OCI-LY3 (cell line): ENCODE data around the gene NACC1.

Experiments used
- H2AFZ ChIP-seq: fragments of 200-600, 300-600 bp; shearing (Covaris generic); 2 replicates; pipeline ENCODE4 v1.6.0; 2014; ENCODE audit warnings: antibody characterized with exemption, low read depth, low read length
- H3K27ac ChIP-seq: fragments of 200-600, 300-600 bp; sonication (generic); 2 replicates; pipeline ENCODE4 v1.5.1; 2014; ENCODE audit warnings: mild to moderate bottlenecking, low read length, moderate library complexity, mixed read lengths
- H3K27me3 ChIP-seq: fragments of 200-600, 300-600 bp; sonication (generic); 2 replicates; pipeline ENCODE4 v1.6.1; 2014; ENCODE audit warnings: low read depth, low read length, mixed read lengths
- H3K36me3 ChIP-seq: fragments of 200-600, 300-600 bp; sonication (generic); replicated peaks from 2 replicates; pipeline ENCODE3; 2014; ENCODE audit warnings: low read depth, low read length, mixed read lengths
- H3K4me1 ChIP-seq: fragments of 300-600, 200-600 bp; sonication (generic); 2 replicates; pipeline ENCODE4 v1.6.1; 2014; ENCODE audit warnings: low read length, mixed read lengths
- H3K4me2 ChIP-seq: fragments of 200-600, 300-600 bp; sonication (generic); 2 replicates; pipeline ENCODE4 v1.6.1; 2014; ENCODE audit warnings: low read length, mixed read lengths
- H3K4me3 ChIP-seq: fragments of 300-600, 200-600 bp; sonication (generic); 2 replicates; pipeline ENCODE4 v1.5.1; 2014; ENCODE audit warnings: antibody characterized with exemption, mild to moderate bottlenecking, low read length, moderate library complexity
- H3K79me2 ChIP-seq: fragments of 300-600, 200-600 bp; shearing (Covaris generic); 2 replicates; pipeline ENCODE4 v1.6.1; 2014; ENCODE audit warnings: mild to moderate bottlenecking, low read length, mixed read lengths
- H3K9ac ChIP-seq: fragments of 300-600, 200-600 bp; shearing (Covaris generic); 2 replicates; pipeline ENCODE4 v1.6.0; 2014; ENCODE audit warnings: mild to moderate bottlenecking, low read length, moderate library complexity
- H3K9me3 ChIP-seq: fragments of 200-600, 300-600 bp; shearing (Covaris generic); 2 replicates; pipeline ENCODE4 v1.6.1; 2014; ENCODE audit warnings: low read length, mixed read lengths; ENCODE audit not compliant: insufficient read depth
- H4K20me1 ChIP-seq: fragments of 200-600, 300-600 bp; sonication (generic); 2 replicates; pipeline ENCODE4 v1.6.1; 2016; ENCODE audit warnings: low read length, mixed read lengths; ENCODE audit not compliant: insufficient read depth
- EZH2phosphoT487 ChIP-seq: fragments of 200-600 bp; shearing (Covaris generic); IDR thresholded peaks from 2 replicates; pipeline ENCODE4 v1.6.1; 2018; ENCODE audit warnings: antibody characterized with exemption, mixed run types, low read depth
- TF ChIP-seq, protein P1 (sequence below): fragments of 200-600, 300-600 bp; sonication (generic); IDR thresholded peaks from 2 replicates; pipeline ENCODE4 v1.5.1; 2014; ENCODE audit warnings: antibody characterized with exemption, low read length, low read depth

Gene NACC1

DNA sequence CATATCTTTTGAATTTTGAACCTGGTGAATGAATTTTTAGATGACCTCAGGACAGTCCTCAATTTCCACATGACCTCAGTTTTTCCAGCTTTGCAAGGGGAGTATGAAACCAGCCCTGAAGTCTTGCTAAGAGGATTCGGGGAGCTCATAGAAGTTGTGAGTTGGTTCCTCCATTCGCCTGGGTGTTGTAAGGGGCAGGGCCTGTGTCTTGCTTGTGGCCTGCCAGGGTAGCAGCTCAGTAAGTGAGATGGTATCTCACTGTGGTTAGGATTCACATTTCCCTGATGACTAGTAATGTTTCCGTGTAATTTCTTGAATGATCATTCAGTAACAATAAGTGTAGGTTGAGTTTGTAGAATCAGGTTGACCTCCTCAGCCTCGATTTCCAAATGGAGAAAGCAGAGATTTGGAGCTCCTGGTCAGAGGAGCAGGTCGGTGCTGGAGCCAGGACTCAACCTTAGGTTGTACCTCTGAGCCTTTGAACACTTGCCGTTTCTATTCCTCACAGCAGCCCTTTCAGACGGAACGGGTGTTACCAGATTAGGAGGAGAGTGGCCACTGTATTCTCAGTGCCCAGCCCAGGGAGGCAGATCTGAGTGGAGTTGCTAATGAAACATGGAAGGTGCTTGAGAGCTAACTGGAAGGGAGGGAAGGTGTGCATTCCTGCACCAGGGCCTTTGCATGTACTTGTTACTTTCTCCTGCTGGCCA lies 14.6 kb downstream of the NACC1 start:
- Histone ChIP-seq H4K20me1 (peaks cover 60% of the 10 kb centered on the region), H3K4me2 (no peak overlapping the region), H3K9ac (no peak overlapping the region), H3K36me3 (peaks cover 23% of the 10 kb centered on the region), H3K9me3 (no peaks in the 10 kb centered on the region), H3K4me3 (no peak overlapping the region), H2AFZ (no peak overlapping the region), H3K79me2 (peaks cover 73% of the 10 kb centered on the region), H3K27me3 (no peaks in the 10 kb centered on the region), H3K27ac (no peak overlapping the region), H3K4me1 (no peaks in the 10 kb centered on the region)
- TF ChIP-seq EZH2phosphoT487: no peak
- TF ChIP-seq, protein P1, sequence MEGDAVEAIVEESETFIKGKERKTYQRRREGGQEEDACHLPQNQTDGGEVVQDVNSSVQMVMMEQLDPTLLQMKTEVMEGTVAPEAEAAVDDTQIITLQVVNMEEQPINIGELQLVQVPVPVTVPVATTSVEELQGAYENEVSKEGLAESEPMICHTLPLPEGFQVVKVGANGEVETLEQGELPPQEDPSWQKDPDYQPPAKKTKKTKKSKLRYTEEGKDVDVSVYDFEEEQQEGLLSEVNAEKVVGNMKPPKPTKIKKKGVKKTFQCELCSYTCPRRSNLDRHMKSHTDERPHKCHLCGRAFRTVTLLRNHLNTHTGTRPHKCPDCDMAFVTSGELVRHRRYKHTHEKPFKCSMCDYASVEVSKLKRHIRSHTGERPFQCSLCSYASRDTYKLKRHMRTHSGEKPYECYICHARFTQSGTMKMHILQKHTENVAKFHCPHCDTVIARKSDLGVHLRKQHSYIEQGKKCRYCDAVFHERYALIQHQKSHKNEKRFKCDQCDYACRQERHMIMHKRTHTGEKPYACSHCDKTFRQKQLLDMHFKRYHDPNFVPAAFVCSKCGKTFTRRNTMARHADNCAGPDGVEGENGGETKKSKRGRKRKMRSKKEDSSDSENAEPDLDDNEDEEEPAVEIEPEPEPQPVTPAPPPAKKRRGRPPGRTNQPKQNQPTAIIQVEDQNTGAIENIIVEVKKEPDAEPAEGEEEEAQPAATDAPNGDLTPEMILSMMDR: no peak

DNA sequence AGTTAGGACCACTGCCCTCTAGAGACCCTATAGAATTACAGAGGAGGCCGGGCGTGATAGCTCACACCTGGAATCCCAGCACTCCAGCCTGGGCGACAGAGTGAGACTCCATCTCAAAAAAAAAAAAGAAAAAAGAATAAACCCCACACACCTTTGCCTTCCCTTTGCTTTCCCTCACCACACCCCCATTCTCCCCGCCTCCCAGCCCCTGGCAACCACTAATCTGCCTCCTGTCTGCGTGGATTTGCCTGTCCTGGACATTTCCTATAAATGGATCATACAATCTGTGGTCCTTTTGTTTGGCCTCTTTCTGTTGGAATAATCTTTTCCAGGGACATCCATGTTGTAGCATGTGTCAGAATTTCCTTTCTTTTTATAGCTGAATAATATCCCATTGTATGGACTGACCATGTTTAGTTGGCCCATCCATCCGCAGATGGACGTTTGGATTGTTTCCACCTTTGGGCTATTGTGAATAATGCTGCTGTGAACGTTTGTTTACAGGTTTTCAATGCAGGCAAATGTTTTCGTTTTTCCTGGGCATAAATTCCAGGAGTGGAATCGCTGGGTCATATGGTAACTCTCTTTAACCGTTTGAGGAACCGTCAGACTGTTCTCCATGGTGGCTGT lies 15.3 kb downstream of the NACC1 start:
- Histone ChIP-seq H3K9ac (no peak overlapping the region), H3K4me2 (no peak overlapping the region), H3K27me3 (no peaks in the 10 kb centered on the region), H3K4me3 (no peak overlapping the region), H3K27ac (no peak overlapping the region), H4K20me1 (peaks cover 53% of the 10 kb centered on the region), H3K79me2 (peaks cover 66% of the 10 kb centered on the region), H3K36me3 (peaks cover 30% of the 10 kb centered on the region), H3K4me1 (no peaks in the 10 kb centered on the region), H3K9me3 (no peaks in the 10 kb centered on the region), H2AFZ (no peak overlapping the region)
- TF ChIP-seq, protein P1: no peak
- TF ChIP-seq EZH2phosphoT487: no peak

DNA sequence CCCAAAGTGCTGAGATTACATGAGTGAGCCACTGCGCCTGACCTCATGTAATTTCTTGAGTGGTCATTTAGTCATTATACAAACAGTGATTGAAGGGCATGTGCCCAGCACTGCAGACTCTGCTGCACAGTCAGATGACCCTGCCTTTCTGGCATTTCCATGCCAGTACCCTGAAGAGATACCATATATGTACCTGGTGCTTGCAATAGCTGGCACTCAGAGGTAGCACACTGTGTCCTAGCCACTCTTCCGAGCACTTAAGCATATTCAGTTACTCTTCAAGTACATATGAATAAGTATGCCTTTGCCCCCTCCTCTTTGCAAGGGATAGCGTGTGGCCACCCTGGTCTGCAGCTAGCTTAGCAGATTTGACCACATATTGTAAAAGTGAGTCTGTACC lies 16.6 kb downstream of the NACC1 start:
- H3K36me3 ChIP-seq: peaks cover 36% of the 10 kb centered on the region
- H3K4me3 ChIP-seq: no peak overlapping the region
- H3K27me3 ChIP-seq: no peaks in the 10 kb centered on the region
- H4K20me1 ChIP-seq: peaks cover 41% of the 10 kb centered on the region
- no peak for TF ChIP-seq EZH2phosphoT487
- TF ChIP-seq, protein P1: no peak
- H3K79me2 ChIP-seq: peaks cover 53% of the 10 kb centered on the region
- H3K27ac ChIP-seq: no peak overlapping the region
- no peak overlapping the region for H2AFZ ChIP-seq
- no peak overlapping the region for H3K9ac ChIP-seq
- no peaks in the 10 kb centered on the region for H3K9me3 ChIP-seq
- H3K4me2 ChIP-seq: no peak overlapping the region
- no peaks in the 10 kb centered on the region for H3K4me1 ChIP-seq
